Right cardiac atrium (tissue), 5 donors: Measurements from ENCODE around the gene NEURL3. TPM values are rescaled to one million over a fixed set of nuclear protein-coding genes. Genes with fewer than 3 reads are reported as not detected.
A peak's percentile ranks its signal among the peaks of the same experiment; 100 is the strongest.
"Not testable (repeated sequence)": the region's sequence is repeated elsewhere in the genome, so short reads cannot be mapped to it uniquely, and the experiment has no call there.

ENCODE experiments used
- ATAC-seq, 2 donors: fragments of 200-7000 bp; cut with Tn5 transposase; one replicate each; pipeline versions ENCODE4 v1.8.0 to v1.9.1; 2020; ENCODE audit warnings: moderate library complexity in 2 of 2, mild to moderate bottlenecking in 1 of 2
- DNase-seq, 3 donors: peaks; one replicate each; pipeline ENCODE4 v3.0.0-alpha.2; 2020
- H3K27ac ChIP-seq: one replicate; pipeline ENCODE4 v1.5.1; 2013; ENCODE audit warnings: mild to moderate bottlenecking, low read length, control low read depth, moderate library complexity
- H3K27me3 ChIP-seq: one replicate; pipeline ENCODE4 v1.6.1; 2013; ENCODE audit not compliant: control insufficient read depth, insufficient read depth
- H3K4me1 ChIP-seq: one replicate; pipeline ENCODE4 v1.6.1; 2013; ENCODE audit warnings: low read length; ENCODE audit not compliant: control insufficient read depth, insufficient read depth
- H3K4me3 ChIP-seq: one replicate; pipeline ENCODE4 v1.5.1; 2013; ENCODE audit warnings: low read length, control low read depth
- H3K9me3 ChIP-seq: one replicate; pipeline ENCODE4 v1.6.1; 2013; ENCODE audit warnings: low read length; ENCODE audit not compliant: control insufficient read depth
- WGBS: extraction: QIAGEN DNeasy Blood & Tissue Kit; methylation state at CpG from one replicate; pipeline ENCODE4 v1.1.7; 2013; 5-methylcytosine and 5-hydroxymethylcytosine counted together
- intact Hi-C, 4 donors: fragments of 100-400 bp; cut with DNase I; formaldehyde crosslinking; loops; one replicate each; pipeline versions ENCODE4 v1.11.0 to v1.14.0; 2022 to 2023
- polyA plus RNA-seq: library from polyadenylated mRNA; stranded (reverse); fragments of 200-250 nt; gene quantifications from one replicate; pipeline ENCODE4 v1.2.3, GENCODE V29; 2013
- total RNA-seq, 4 donors: library from RNA; stranded (reverse); fragmentation: NEBNext Ultra II Directional; extraction: Animal tissue kit (Norgen Biotek cat#: 25700); gene quantifications; one replicate each; pipeline ENCODE4 v1.2.1, GENCODE V29; 2021
- donor health status: healthy with polysubstance abuse.
- donor health status: DM: no; HTN: yes; CAD: no.
- donor health status: DM: no; HTN: no; CAD: no.
- donor health status: DM: no; HTN: yes; CAD: no; lungs with severe emphysema.
- donor health status: DM: yes; HTN: yes; CAD: no.

Gene NEURL3
- total and polyA plus RNA-seq, 5 donors: 0.07 to 0.20 (median 0.15) TPM; not detected in 2

DNA sequence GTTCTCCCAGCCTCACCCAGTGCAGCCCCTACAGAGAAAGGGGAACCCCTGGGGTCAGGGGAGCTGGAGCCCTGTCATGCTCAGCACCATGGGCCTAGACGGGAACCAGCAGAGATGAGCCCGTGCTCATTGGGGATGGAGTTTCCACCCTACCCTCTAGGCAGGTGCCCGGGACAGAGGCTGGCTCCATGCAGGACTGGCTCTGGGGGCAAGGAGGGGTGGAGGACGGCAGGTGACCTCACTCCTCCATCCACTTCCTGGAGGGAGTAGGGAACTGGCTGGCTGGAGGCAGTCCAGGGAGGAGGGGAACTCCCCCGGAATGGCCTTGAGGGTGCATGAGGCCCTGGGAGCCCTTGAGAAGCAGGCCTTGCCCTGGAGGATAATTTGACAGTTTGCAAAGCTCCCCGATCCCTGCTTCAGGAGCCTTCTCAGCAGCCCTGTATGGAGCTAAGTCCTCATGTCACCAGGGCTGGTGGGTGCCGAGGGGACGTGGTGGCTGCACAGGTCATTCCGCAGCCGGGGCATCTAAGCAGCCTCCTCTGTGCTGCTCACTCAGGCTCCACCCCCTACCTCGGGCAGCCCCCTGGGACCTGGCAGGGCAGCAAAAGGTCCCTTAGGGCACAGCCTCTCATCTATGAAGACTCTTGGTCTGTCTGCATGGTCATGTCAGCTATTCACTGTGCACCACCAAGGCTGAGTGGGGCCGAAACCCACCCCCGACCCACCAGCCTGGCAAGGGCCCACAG, 2.1 kb downstream of the NEURL3 start:
- no peak for ATAC-seq
- intact Hi-C loops: loop anchor here in 1 of 4 donors (10.0 kb wide), 2 partner anchors 188 to 368 kb away; partner anchors contain the start of gene ASTL

DNA sequence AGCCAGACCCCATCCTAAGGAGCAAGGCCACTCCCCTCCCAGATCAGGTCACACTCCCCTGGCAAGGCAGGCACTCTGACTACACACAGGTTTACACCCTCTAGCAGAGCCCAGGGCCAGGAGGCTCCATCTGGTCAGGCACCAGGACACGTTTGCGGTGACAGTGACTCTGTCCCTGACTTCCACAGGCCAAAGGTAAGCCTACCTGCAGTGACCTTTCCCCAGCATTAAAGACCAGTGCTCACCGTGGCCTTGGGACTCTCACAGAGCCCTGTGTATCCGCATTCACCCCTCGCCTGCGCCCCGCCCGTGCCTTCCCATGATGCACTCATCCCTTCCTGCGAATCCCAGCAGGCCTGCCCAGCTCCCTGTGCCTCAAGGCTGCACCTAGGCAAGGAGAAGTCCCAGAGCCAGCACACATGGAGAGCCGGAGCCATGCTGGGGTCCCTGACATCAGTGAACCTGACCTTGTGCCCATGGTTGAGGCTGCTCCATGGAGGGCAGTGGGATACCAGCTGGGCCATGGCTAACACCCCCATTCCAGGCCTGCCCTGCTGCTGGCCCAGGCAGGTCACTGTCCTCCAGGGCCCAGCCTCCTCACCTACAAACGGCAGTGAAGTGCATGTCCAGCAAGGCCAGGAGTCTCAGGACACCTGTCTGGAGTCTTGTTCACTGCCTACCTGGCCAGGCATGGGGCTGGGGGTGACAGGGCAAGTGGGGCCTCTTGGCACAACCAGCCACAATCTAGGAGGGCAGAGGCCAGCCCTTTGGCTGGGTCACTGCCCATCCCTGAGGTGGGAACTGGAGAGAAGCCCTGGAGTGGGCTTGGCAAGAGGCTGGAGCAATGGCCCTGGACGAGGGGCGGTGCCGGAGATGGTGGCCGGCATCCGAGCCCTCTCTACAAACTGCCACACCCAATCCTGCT, 3.0 kb downstream of the NEURL3 start:
- no peak for ATAC-seq
- intact Hi-C loops: loop anchor here in 1 of 4 donors (10.0 kb wide), 2 partner anchors 187 to 367 kb away; partner anchors contain the start of gene ASTL

More for the DNA sequence above, 2.1 kb downstream of the NEURL3 start:
- no peaks in the 10 kb centered on the region for H3K9me3 ChIP-seq
- H3K27me3 ChIP-seq: no peaks in the 10 kb centered on the region
- H3K4me3 ChIP-seq: no peak overlapping the region
- H3K4me1 ChIP-seq: no peaks in the 10 kb centered on the region
- peak in 1 of 3 donors; percentile 53 for DNase-seq
- WGBS: 78% methylated on average over 13 of the region's 13 CpGs
- no peak overlapping the region for H3K27ac ChIP-seq

DNA sequence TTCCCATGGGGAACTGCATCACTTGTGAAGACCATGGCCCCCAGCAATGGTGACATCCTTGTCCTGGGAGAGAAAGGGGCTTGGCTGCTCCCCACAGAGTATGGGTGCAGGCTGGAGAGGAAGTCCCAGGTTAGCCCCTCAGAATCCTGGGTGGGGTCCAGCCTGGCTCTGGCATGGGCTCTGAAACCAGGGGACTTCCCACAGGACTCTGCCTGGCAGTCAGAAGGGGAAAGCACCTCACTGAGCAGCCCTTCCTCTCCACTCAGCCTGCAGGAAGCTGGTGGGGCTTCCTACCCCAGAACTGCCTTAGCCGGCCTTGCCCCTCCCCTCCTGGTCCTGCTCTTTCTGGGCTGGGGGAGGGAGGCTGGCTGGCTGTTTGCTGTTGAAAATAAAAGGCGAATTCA, 3.7 kb downstream of the NEURL3 start:
- Histone ChIP-seq H3K27ac (no peak overlapping the region), H3K9me3 (no peaks in the 10 kb centered on the region), H3K27me3 (no peaks in the 10 kb centered on the region), H3K4me1 (no peaks in the 10 kb centered on the region), H3K4me3 (no peak overlapping the region)
- intact Hi-C loops: loop anchor here in 1 of 4 donors (10.0 kb wide), 2 partner anchors 187 to 367 kb away; partner anchors contain the start of gene ASTL
- ATAC-seq (peak in 1 of 2 donors; percentile 18), DNase-seq (no peak)
- WGBS: 46% methylated on average over 2 of the region's 2 CpGs

More for the DNA sequence above, 3.0 kb downstream of the NEURL3 start:
- no peaks in the 10 kb centered on the region for H3K27me3 ChIP-seq
- DNase-seq: peak in 1 of 3 donors; percentile 39
- no peak overlapping the region for H3K4me3 ChIP-seq
- 84% methylated on average over 16 of the region's 16 CpGs for WGBS
- no peak overlapping the region for H3K27ac ChIP-seq
- H3K9me3 ChIP-seq: no peaks in the 10 kb centered on the region
- H3K4me1 ChIP-seq: no peaks in the 10 kb centered on the region

DNA sequence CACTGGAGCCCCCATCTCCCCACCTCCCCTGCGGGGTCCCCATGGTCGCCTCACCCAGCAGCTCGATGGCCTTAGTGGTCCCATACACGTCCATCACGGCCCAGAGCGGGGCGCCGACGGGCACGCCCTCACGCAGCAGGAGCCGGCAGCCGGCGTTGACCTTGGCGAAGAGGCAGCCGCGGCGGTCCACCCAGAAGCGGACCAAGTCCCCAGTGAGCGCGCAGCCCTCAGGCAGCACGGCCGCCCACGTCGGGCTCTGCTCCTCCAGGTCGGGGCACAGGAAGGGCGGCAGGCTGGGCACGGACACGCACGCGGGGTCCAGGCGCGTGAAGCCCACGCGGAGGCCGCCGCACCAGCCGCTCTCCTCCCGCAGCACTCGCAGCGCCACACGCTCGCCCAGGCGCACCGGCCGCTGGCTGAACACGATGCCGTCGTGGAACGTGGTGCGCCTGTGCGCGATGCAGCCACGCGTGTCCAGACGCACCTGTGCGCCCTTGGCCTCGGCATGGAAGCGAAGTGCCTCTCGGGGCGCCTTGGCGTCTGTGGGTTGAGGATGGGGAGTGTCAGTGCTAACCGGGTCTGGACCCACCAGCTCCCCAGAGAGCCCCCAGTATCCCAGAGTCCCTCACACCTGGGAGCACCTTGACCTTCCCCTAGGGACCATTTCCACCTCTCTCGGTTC, 4.6 kb downstream of the NEURL3 start:
- DNase-seq (peak in 1 of 3 donors; percentile 52), ATAC-seq (peak in 1 of 2 donors; percentile 25)
- 48% methylated on average over 64 of the region's 64 CpGs for WGBS
- Histone ChIP-seq H3K27ac (no peak overlapping the region), H3K4me1 (no peaks in the 10 kb centered on the region), H3K4me3 (no peak overlapping the region), H3K27me3 (no peaks in the 10 kb centered on the region), H3K9me3 (no peaks in the 10 kb centered on the region)
- intact Hi-C loops: loop anchor here in 1 of 4 donors (10.0 kb wide), 2 partner anchors 186 to 366 kb away; partner anchors contain the start of gene ASTL

DNA sequence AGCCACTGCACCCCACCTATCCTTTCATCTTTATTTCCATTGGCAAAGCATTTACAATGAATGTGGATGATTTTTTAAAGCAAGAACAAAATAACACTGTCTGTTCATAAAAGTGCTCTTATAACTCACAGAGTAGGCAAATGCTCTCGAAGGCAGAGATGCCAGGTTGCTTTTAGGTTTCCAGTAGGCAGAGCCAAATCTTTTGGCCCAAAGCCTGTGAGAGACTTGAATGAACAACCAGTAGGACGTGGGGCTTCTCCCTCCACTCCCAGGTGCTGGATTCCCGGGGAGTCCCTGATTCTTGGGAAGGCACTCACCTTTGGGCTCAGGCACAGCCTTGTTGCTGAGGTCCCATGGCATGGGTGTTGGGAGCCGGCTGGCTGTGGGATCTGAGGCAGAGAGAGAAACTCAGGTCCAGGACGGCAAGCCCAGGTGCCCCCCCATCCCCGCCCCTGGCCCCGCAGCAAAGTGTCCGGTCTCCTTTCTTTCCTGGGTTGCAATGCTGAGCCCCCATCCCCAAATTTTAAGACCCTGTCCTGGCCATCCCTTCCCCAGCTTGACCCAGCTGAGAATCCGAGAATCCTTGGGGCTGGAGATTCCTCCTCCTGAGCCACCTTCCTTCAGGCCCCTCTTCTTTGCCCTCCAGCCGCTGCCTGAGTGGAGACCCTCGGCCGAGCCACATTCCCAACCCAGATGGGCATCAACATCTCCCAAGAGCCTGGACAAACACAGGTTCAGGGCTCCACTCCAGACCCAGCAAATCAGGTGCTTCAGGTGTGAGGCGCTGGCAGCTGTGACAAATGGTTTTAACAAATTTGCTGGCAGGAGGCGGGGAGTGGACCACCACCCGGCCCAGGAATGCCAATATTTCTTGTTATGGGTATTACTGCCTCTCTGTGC, 5.8 kb downstream of the NEURL3 start:
- Histone ChIP-seq H3K27me3 (no peaks in the 10 kb centered on the region), H3K4me3 (no peak overlapping the region), H3K4me1 (no peaks in the 10 kb centered on the region), H3K27ac (no peak overlapping the region), H3K9me3 (no peaks in the 10 kb centered on the region)
- no peak for ATAC-seq
- peak in 1 of 3 donors; percentile 29 for DNase-seq
- intact Hi-C loops: no loop called here
- 87% methylated on average over 15 of the region's 15 CpGs for WGBS

DNA sequence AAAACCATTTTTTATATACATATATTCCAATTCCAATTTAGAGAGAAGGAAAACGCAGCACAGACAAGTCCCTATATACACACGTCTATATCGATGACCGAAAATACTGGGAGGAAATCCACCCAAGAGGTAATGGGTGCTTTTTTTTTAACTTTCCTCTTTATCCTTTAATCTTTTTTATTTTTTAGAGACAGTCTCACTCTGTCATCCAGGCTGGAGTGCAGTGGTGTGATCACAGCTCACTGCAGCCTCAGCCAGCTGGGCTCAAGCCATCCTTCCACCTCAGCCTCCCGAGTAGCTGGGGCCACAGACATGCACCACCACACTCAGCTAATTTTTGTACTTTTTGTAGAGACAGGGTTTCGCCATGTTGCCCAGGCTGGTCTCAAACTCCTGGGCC, 6.5 kb downstream of the NEURL3 start:
- intact Hi-C loops, ATAC-seq, H3K4me3 ChIP-seq: not testable (repeated sequence)

DNA sequence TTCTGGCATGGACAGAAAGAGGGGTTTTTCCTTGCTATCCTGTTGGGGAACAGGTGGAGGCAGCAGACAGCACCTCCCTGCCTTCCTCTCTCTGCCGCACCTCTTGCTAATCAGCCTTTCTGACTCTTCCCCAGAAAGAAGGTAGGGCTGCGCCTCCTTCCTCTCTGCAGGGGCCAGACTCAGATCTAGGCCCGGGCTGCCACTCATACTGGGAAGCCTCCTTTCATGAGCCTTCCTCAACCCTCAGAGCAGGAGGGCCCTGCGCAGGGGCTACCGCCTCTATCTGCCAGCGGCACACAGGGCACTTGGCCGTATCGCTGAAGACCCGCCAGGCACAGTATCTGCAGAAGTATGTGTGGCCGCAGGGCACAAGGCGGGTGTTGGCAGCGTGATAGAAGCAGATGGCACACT, 7.1 kb downstream of the NEURL3 start:
- H3K27me3 ChIP-seq: no peaks in the 10 kb centered on the region
- no peak overlapping the region for H3K4me3 ChIP-seq
- ATAC-seq: peak; percentile 15 to 62
- intact Hi-C loops: no loop called here
- no peak overlapping the region for H3K27ac ChIP-seq
- WGBS: 64% methylated on average over 12 of the region's 12 CpGs
- no peaks in the 10 kb centered on the region for H3K4me1 ChIP-seq
- no peaks in the 10 kb centered on the region for H3K9me3 ChIP-seq
- peak in 1 of 3 donors; percentile 75 for DNase-seq

More for the DNA sequence above, 6.5 kb downstream of the NEURL3 start:
- H3K27me3 ChIP-seq, H3K4me1 ChIP-seq, H3K27ac ChIP-seq, H3K9me3 ChIP-seq, DNase-seq: not testable (repeated sequence)
- 91% methylated on average over 6 of the region's 6 CpGs for WGBS

DNA sequence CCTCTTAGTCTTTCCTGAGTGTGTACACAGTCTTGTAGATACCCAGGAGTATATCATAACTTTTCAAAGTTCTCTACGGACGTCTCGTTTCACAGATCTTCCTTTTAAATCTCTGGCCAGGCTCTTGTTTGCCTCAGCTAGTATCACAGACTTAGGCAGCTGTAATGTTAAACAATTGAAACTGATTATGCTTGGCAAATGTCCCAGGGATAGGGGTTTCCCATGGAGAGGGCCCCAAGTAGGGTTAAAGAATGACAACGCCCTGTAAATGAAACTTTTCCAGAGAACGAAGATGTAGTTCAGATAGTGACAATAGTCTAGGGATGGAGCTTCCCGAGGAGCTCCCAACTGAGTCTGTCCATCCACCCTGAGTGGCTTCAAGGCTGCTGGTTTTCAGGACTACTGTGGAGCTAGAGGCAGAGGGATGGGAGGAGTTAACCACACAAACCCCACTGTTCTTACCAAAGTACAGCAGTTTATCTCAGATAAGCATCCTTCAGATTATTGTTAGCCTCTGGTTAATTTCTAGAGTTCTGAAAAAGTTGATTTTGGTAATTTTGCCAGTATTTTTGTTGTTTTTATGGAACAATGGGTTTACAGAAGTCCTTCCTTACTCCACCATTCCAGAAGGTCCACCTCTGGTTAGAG, 9.1 kb downstream of the NEURL3 start:
- Histone ChIP-seq H3K27me3 (no peaks in the 10 kb centered on the region), H3K9me3 (no peaks in the 10 kb centered on the region), H3K4me3 (no peak overlapping the region), H3K4me1 (no peaks in the 10 kb centered on the region), H3K27ac (no peak overlapping the region)
- WGBS: 43% methylated on average over 6 of the region's 6 CpGs
- ATAC-seq (peak in 1 of 2 donors; percentile 53), DNase-seq (no peak)
- intact Hi-C loops: no loop called here

DNA sequence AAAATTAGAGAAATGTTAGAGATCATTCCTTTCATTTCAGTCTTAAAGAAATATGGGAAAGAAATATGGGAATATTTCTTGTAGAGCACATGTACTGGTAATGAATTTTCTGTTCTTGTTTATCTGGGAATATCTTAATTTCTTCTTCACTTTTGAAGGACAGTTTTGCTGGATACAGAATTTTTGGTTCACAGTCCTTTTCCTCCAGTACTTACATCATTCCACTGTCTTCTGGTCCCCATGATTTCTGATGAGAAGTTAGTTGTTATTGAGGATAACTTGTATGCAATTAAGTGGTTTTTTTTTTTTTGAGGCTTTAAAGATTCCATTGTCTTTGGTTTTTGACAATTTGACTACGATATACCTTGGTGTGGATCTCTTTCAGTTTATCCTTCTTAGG, 11.0 kb downstream of the NEURL3 start:
- Histone ChIP-seq H3K27ac (no peak overlapping the region), H3K9me3 (no peaks in the 10 kb centered on the region), H3K4me1 (no peaks in the 10 kb centered on the region), H3K4me3 (no peak overlapping the region), H3K27me3 (no peaks in the 10 kb centered on the region)
- no peak for ATAC-seq
- intact Hi-C loops: no loop called here
- DNase-seq: no peak
- 93% methylated on average over 1 of the region's 1 CpG for WGBS
